Liver (tissue), 9 donors: ENCODE results near the gene NKRF. TPM values are rescaled to one million over a fixed set of nuclear protein-coding genes. Genes with fewer than 3 reads are reported as not detected.

Experiments used
- DNase-seq: peaks from one replicate; pipeline ENCODE4 v3.0.0-alpha.2; 2017; ENCODE audit warnings: low spot score
- H3K27ac ChIP-seq, 2 donors: one replicate each; pipeline ENCODE4 v1.7.0; 2013; ENCODE audit warnings: inconsistent platforms in 2 of 2, low read length in 2 of 2, control low read depth in 1 of 2, low read depth in 1 of 2, mild to moderate bottlenecking in 1 of 2
- H3K27me3 ChIP-seq, 4 donors: one replicate each; pipeline versions ENCODE4 v1.6.1 to v1.7.0; 2013; ENCODE audit warnings: low read length in 3 of 4, inconsistent platforms in 1 of 4, mild to moderate bottlenecking in 1 of 4, moderate library complexity in 1 of 4; ENCODE audit not compliant: control insufficient read depth in 4 of 4, insufficient read depth in 4 of 4
- H3K36me3 ChIP-seq, 4 donors: one replicate each; pipeline versions ENCODE4 v1.6.1 to v1.7.0; 2013; ENCODE audit warnings: low read length in 3 of 4, mild to moderate bottlenecking in 3 of 4, low read depth in 1 of 4, moderate library complexity in 1 of 4; ENCODE audit not compliant: control insufficient read depth in 4 of 4, insufficient read depth in 3 of 4
- H3K4me1 ChIP-seq, 4 donors: one replicate each; pipeline versions ENCODE4 v1.6.1 to v1.7.0; 2013; ENCODE audit warnings: low read length in 3 of 4, mild to moderate bottlenecking in 3 of 4, moderate library complexity in 1 of 4; ENCODE audit not compliant: control insufficient read depth in 4 of 4, insufficient read depth in 4 of 4
- H3K4me3 ChIP-seq, 3 donors: one replicate each; pipeline versions ENCODE4 v1.6.1 to v1.7.0; 2013; ENCODE audit warnings: low read length in 3 of 3, control low read depth in 1 of 3, low read depth in 1 of 3, mild to moderate bottlenecking in 1 of 3
- H3K9ac ChIP-seq, 2 donors: one replicate each; pipeline ENCODE4 v1.7.0; 2013; ENCODE audit warnings: low read length in 2 of 2, mild to moderate bottlenecking in 2 of 2, moderate library complexity in 2 of 2, control low read depth in 1 of 2, low read depth in 1 of 2
- H3K9me3 ChIP-seq, 4 donors: one replicate each; pipeline versions ENCODE4 v1.6.1 to v1.7.0; 2013; ENCODE audit warnings: low read length in 3 of 4; ENCODE audit not compliant: control insufficient read depth in 4 of 4
- EGR1 ChIP-seq, 2 donors: IDR thresholded peaks; 2 replicates each; pipeline ENCODE4 v1.6.1; 2016 to 2018; ENCODE audit warnings: antibody characterized with exemption in 2 of 2, low read depth in 2 of 2
- FOXA1 ChIP-seq: IDR thresholded peaks from 2 replicates; pipeline ENCODE4 v1.6.1; 2016; ENCODE audit warnings: antibody characterized with exemption
- FOXA2 ChIP-seq: IDR thresholded peaks from 2 replicates; pipeline ENCODE4 v1.6.1; 2016; ENCODE audit warnings: antibody characterized with exemption
- GABPA ChIP-seq, 2 donors: IDR thresholded peaks in 1 of 2; conservative IDR thresholded peaks in 1 of 2; 2 replicates each; pipeline ENCODE4 v1.6.1; 2016; ENCODE audit warnings: antibody characterized with exemption in 2 of 2, mild to moderate bottlenecking in 1 of 2, moderate library complexity in 1 of 2
- HNF4A ChIP-seq, 2 donors: conservative IDR thresholded peaks; 2 replicates each; pipeline ENCODE4 v1.6.1; 2016; ENCODE audit warnings: antibody characterized with exemption in 2 of 2, mild to moderate bottlenecking in 2 of 2
- HNF4G ChIP-seq: IDR thresholded peaks from 2 replicates; pipeline ENCODE4 v1.6.1; 2016; ENCODE audit warnings: antibody characterized with exemption
- NR2F2 ChIP-seq: IDR thresholded peaks from 2 replicates; pipeline ENCODE4 v1.6.1; 2016; ENCODE audit warnings: antibody characterized with exemption
- RAD21 ChIP-seq, 2 donors: IDR thresholded peaks; 2 replicates each; pipeline ENCODE4 v1.6.1; 2016; ENCODE audit warnings: antibody characterized with exemption in 2 of 2, mild to moderate bottlenecking in 2 of 2
- RXRA ChIP-seq, 2 donors: IDR thresholded peaks; 2 replicates each; pipeline ENCODE4 v1.6.1; 2017 to 2018; ENCODE audit warnings: antibody characterized with exemption in 2 of 2, mild to moderate bottlenecking in 1 of 2
- SP1 ChIP-seq: IDR thresholded peaks from 2 replicates; pipeline ENCODE4 v1.6.1; 2018; ENCODE audit warnings: antibody characterized with exemption, mild to moderate bottlenecking
- TAF1 ChIP-seq: conservative IDR thresholded peaks from 2 replicates; pipeline ENCODE4 v1.6.1; 2016; ENCODE audit warnings: antibody characterized with exemption, mild to moderate bottlenecking
- YY1 ChIP-seq: IDR thresholded peaks from 2 replicates; pipeline ENCODE4 v1.6.1; 2016; ENCODE audit warnings: antibody characterized with exemption, mild to moderate bottlenecking
- WGBS: extraction: QIAGEN DNeasy Blood & Tissue Kit; methylation state at CpG from one replicate; pipeline ENCODE4 v1.1.7; 2013; 5-methylcytosine and 5-hydroxymethylcytosine counted together
- polyA plus RNA-seq, 2 donors: library from polyadenylated mRNA; stranded (reverse) in 1 of 2; unstranded in 1 of 2; fragments of 200-250 nt in 1 of 2; fragments of >200 nt in 1 of 2; fragmentation: Nextera tagmentation in 1 of 2; extraction: Ambion mirVana in 1 of 2; gene quantifications; one replicate each; pipeline versions ENCODE4 v1.2.1 to v1.2.3, GENCODE V29; 2013 to 2015
- total RNA-seq, 2 donors: library from RNA; depleted of rRNA; stranded (reverse); fragments of >200 nt; gene quantifications; one replicate each; pipeline ENCODE4 v1.2.3, GENCODE V29; 2014
- TF ChIP-seq, protein P1 (sequence below): IDR thresholded peaks from 2 replicates; pipeline ENCODE4 v1.6.1; 2016; ENCODE audit warnings: antibody characterized with exemption
- TF ChIP-seq, protein P2 (sequence below): IDR thresholded peaks from 2 replicates; pipeline ENCODE4 v1.6.1; 2016; ENCODE audit warnings: antibody characterized with exemption
- TF ChIP-seq, protein P3 (sequence below): fragments of 150-350 bp; IDR thresholded peaks from 2 replicates; pipeline ENCODE4 v1.5.1; 2017; ENCODE audit warnings: improper control_type of control experiment, low read depth, low read length; ENCODE audit not compliant: missing input control
- TF ChIP-seq, protein P4 (sequence below): IDR thresholded peaks from 2 replicates; pipeline ENCODE4 v1.6.1; 2016; ENCODE audit warnings: antibody characterized with exemption
- TF ChIP-seq, protein P5 (sequence below): IDR thresholded peaks from 2 replicates; pipeline ENCODE4 v1.6.1; 2016; ENCODE audit warnings: antibody characterized with exemption, mild to moderate bottlenecking
- donor health status: healthy.
- donor health status: healthy.
- donor health status: healthy.
- donor health status: healthy.
- donor health status: healthy.

The NKRF gene
- total and polyA plus RNA-seq, 4 donors = 1.3 to 3.4 (median 3.0) TPM

DNA sequence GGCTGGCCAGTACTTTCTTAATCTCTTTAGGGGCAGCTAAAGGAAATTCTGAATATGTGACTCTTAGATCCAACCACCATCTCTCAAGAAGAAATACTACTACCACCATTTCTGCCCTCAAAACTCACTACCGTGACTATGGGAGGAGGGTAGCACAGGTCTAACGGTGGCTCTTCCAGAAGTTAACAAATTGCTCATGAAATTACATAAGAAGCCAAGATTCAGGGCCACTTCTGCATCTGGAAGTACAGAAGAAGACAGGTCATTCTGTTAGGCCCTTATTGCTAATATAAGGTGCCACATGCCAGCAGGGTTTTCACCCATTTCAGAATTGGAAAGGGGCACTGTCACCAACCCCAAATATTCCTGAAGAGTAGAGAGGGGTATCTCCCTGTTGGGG is 19.6 kb upstream of the NKRF start:
- Histone ChIP-seq H3K9me3 (no peaks in the 10 kb centered on the region), H3K27me3 (no peaks in the 10 kb centered on the region), H3K36me3 (peaks cover 0 to 3% (median under 1%) of the 10 kb centered on the region in 4 donors), H3K4me1 (no peaks in the 10 kb centered on the region), H3K9ac (no peak overlapping the region), H3K27ac (no peak overlapping the region), H3K4me3 (no peak overlapping the region)
- 89% methylated on average over 2 of the region's 2 CpGs for WGBS
- TF ChIP-seq EGR1 (IDR thresholded peaks at IDR 0.05; ENCODE audit: low read depth in 2 of 2) (no peak), YY1 (no peak), HNF4G (no peak), HNF4A (conservative IDR thresholded peaks at IDR 0.05) (no peak), GABPA (IDR thresholded peaks at IDR 0.05 in 1 of 2, conservative IDR thresholded peaks at IDR 0.05 in 1 of 2) (no peak), TAF1 (no peak), NR2F2 (no peak), SP1 (no peak), RAD21 (IDR thresholded peaks at IDR 0.05) (no peak)
- TF ChIP-seq, protein P1, sequence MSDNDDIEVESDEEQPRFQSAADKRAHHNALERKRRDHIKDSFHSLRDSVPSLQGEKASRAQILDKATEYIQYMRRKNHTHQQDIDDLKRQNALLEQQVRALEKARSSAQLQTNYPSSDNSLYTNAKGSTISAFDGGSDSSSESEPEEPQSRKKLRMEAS = no peak
- TF ChIP-seq, protein P2, sequence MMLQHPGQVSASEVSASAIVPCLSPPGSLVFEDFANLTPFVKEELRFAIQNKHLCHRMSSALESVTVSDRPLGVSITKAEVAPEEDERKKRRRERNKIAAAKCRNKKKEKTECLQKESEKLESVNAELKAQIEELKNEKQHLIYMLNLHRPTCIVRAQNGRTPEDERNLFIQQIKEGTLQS = no peak
- TF ChIP-seq, protein P3, sequence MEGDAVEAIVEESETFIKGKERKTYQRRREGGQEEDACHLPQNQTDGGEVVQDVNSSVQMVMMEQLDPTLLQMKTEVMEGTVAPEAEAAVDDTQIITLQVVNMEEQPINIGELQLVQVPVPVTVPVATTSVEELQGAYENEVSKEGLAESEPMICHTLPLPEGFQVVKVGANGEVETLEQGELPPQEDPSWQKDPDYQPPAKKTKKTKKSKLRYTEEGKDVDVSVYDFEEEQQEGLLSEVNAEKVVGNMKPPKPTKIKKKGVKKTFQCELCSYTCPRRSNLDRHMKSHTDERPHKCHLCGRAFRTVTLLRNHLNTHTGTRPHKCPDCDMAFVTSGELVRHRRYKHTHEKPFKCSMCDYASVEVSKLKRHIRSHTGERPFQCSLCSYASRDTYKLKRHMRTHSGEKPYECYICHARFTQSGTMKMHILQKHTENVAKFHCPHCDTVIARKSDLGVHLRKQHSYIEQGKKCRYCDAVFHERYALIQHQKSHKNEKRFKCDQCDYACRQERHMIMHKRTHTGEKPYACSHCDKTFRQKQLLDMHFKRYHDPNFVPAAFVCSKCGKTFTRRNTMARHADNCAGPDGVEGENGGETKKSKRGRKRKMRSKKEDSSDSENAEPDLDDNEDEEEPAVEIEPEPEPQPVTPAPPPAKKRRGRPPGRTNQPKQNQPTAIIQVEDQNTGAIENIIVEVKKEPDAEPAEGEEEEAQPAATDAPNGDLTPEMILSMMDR = no peak
- TF ChIP-seq, protein P4, sequence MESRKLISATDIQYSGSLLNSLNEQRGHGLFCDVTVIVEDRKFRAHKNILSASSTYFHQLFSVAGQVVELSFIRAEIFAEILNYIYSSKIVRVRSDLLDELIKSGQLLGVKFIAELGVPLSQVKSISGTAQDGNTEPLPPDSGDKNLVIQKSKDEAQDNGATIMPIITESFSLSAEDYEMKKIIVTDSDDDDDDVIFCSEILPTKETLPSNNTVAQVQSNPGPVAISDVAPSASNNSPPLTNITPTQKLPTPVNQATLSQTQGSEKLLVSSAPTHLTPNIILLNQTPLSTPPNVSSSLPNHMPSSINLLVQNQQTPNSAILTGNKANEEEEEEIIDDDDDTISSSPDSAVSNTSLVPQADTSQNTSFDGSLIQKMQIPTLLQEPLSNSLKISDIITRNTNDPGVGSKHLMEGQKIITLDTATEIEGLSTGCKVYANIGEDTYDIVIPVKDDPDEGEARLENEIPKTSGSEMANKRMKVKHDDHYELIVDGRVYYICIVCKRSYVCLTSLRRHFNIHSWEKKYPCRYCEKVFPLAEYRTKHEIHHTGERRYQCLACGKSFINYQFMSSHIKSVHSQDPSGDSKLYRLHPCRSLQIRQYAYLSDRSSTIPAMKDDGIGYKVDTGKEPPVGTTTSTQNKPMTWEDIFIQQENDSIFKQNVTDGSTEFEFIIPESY = no peak
- TF ChIP-seq, protein P5, sequence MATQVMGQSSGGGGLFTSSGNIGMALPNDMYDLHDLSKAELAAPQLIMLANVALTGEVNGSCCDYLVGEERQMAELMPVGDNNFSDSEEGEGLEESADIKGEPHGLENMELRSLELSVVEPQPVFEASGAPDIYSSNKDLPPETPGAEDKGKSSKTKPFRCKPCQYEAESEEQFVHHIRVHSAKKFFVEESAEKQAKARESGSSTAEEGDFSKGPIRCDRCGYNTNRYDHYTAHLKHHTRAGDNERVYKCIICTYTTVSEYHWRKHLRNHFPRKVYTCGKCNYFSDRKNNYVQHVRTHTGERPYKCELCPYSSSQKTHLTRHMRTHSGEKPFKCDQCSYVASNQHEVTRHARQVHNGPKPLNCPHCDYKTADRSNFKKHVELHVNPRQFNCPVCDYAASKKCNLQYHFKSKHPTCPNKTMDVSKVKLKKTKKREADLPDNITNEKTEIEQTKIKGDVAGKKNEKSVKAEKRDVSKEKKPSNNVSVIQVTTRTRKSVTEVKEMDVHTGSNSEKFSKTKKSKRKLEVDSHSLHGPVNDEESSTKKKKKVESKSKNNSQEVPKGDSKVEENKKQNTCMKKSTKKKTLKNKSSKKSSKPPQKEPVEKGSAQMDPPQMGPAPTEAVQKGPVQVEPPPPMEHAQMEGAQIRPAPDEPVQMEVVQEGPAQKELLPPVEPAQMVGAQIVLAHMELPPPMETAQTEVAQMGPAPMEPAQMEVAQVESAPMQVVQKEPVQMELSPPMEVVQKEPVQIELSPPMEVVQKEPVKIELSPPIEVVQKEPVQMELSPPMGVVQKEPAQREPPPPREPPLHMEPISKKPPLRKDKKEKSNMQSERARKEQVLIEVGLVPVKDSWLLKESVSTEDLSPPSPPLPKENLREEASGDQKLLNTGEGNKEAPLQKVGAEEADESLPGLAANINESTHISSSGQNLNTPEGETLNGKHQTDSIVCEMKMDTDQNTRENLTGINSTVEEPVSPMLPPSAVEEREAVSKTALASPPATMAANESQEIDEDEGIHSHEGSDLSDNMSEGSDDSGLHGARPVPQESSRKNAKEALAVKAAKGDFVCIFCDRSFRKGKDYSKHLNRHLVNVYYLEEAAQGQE = no peak
- DNase-seq = no peak

DNA sequence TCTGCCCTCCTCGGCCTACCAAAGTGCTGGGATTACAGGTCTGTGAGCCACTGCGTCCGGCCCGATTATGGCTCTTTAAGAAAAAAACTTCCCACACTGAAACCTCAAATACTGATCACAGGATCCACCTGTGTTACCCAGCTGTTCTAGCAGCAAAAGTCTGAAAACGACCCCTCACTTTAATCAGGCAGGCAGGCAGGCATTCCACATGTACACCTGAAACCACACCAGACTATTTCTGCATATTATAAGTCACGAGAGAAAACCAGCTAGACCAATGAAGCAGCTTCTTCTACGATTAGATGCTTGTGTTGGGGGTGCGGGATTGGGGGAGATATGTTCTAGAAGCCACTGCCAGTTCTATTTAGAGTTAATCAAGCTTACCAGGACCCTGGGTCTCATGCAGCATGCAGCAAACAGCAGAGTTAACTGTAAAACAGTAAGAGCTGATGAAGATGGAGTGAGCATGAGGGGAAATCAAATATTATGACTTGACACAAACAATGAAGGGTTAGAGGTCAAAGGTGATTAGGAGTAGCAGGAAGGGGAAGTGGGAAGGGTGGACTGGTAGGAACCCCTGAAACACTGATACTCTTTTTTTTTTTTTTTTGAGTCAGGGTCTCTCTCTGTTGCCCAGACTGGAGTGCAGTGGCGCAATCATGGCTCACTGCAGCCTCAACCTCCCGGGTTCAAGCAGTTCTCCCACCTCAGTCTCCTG is 18.9 kb upstream of the NKRF start:
- H3K36me3 ChIP-seq = peaks cover 0 to 3% (median under 1%) of the 10 kb centered on the region in 4 donors
- H3K9me3 ChIP-seq = no peaks in the 10 kb centered on the region
- no peaks in the 10 kb centered on the region for H3K4me1 ChIP-seq
- 90% methylated on average over 10 of the region's 10 CpGs for WGBS
- no peak overlapping the region for H3K4me3 ChIP-seq
- H3K27ac ChIP-seq = no peak overlapping the region
- DNase-seq = no peak
- no peaks in the 10 kb centered on the region for H3K27me3 ChIP-seq
- no peak overlapping the region for H3K9ac ChIP-seq
- TF ChIP-seq TAF1 (no peak), FOXA1 (no peak), EGR1 (IDR thresholded peaks at IDR 0.05; ENCODE audit: low read depth in 2 of 2) (no peak), RXRA (IDR thresholded peaks at IDR 0.05) (no peak), HNF4G (no peak), NR2F2 (no peak), RAD21 (IDR thresholded peaks at IDR 0.05) (no peak), FOXA2 (no peak)
- TF ChIP-seq, protein P5 = no peak
- TF ChIP-seq, protein P4 = no peak
- TF ChIP-seq, protein P1 = no peak
